OCI-LY7 (cell line): ENCODE results near the gene GRID2IP. TPM values are rescaled to one million over a fixed set of nuclear protein-coding genes. Genes with fewer than 3 reads are reported as not detected.

Source experiments
- BruUV-seq: library from RNA; stranded (reverse); fragments of 400-500 nt; replicated peaks from 2 replicates; lab custom pipeline; 2021; lab: Mats Ljungman, UMichigan
- CTCF ChIA-PET: fragments of 300-600 bp; sonication (Branson Sonifier 250); formaldehyde crosslinking; loops from one replicate; lab custom pipeline; 2022; ENCODE audit warnings: antibody characterized with exemption; ENCODE audit not compliant: unreplicated experiment; lab: Charles Lee
- POLR2A ChIA-PET: fragments of 300-600 bp; sonication (Branson Sonifier 250); formaldehyde crosslinking; loops from one replicate; lab custom pipeline; 2022; ENCODE audit warnings: antibody characterized with exemption; lab: Charles Lee
- DNase-seq: peaks from one replicate; pipeline ENCODE4 v3.0.0-alpha.2; 2015; ENCODE audit warnings: low spot score
- H2AFZ ChIP-seq: fragments of 200-600 bp; sonication (generic), shearing (Covaris generic); 2 replicates; pipeline ENCODE4 v1.6.1; 2014; ENCODE audit warnings: mild to moderate bottlenecking, antibody characterized with exemption, low read length, moderate library complexity
- H3K27ac ChIP-seq: fragments of 200-600 bp; sonication (generic); 2 replicates; pipeline ENCODE4 v1.5.1; 2014; ENCODE audit warnings: mixed run types, low read depth, mild to moderate bottlenecking, moderate library complexity, low read length, inconsistent platforms; ENCODE audit not compliant: poor library complexity, severe bottlenecking
- H3K36me3 ChIP-seq: fragments of 200-600 bp; sonication (generic); 2 replicates; pipeline ENCODE4 v1.6.1; 2014; ENCODE audit warnings: mild to moderate bottlenecking, antibody characterized with exemption, low read length, moderate library complexity, mixed read lengths; ENCODE audit not compliant: insufficient read depth
- H3K4me1 ChIP-seq: fragments of 200-600 bp; sonication (generic); 2 replicates; pipeline ENCODE4 v1.5.1; 2014; ENCODE audit warnings: mild to moderate bottlenecking, low read length; ENCODE audit not compliant: insufficient read depth, poor library complexity, severe bottlenecking
- H3K4me2 ChIP-seq: fragments of 200-600 bp; sonication (generic); 2 replicates; pipeline ENCODE4 v1.6.1; 2014; ENCODE audit warnings: mild to moderate bottlenecking, low read length
- H3K4me3 ChIP-seq: fragments of 200-600 bp; sonication (generic); 2 replicates; pipeline ENCODE4 v1.5.1; 2014; ENCODE audit warnings: mild to moderate bottlenecking, low read depth, low read length; ENCODE audit not compliant: poor library complexity, severe bottlenecking
- H3K79me2 ChIP-seq: fragments of 200-600 bp; sonication (generic); 2 replicates; pipeline ENCODE4 v1.6.1; 2016; ENCODE audit warnings: low read depth, mild to moderate bottlenecking, low read length, moderate library complexity, mixed read lengths; ENCODE audit not compliant: insufficient read depth
- H3K9me2 ChIP-seq: fragments of 200-600 bp; sonication (generic); 2 replicates; pipeline ENCODE4 v1.6.1; 2016; ENCODE audit warnings: mild to moderate bottlenecking, low read length, mixed read lengths; ENCODE audit not compliant: insufficient read depth
- H3K9me3 ChIP-seq: fragments of 200-600 bp; sonication (generic); 2 replicates; pipeline ENCODE4 v1.6.1; 2014; ENCODE audit warnings: mild to moderate bottlenecking, mixed run types, low read length, mixed read lengths
- H4K20me1 ChIP-seq: fragments of 200-600 bp; sonication (generic); 2 replicates; pipeline ENCODE4 v1.6.1; 2014; ENCODE audit warnings: mild to moderate bottlenecking, antibody characterized with exemption, low read length, moderate library complexity, mixed read lengths; ENCODE audit not compliant: insufficient read depth
- CTCF ChIP-seq: fragments of 200-600 bp; sonication (generic); conservative IDR thresholded peaks from 2 replicates; pipeline ENCODE4 v1.5.1; 2014; ENCODE audit warnings: mild to moderate bottlenecking, antibody characterized with exemption, low read length, moderate library complexity, mixed read lengths
- EZH2phosphoT487 ChIP-seq: fragments of 200-600 bp; sonication (generic); IDR thresholded peaks from 2 replicates; pipeline ENCODE4 v1.6.1; 2018; ENCODE audit warnings: low read depth, borderline replicate concordance, mild to moderate bottlenecking, mixed run types, antibody characterized with exemption, low read length, moderate library complexity, mixed read lengths
- intact Hi-C: fragments of 100-400 bp; cut with micrococcal nuclease; formaldehyde crosslinking; loops from one replicate; pipeline ENCODE4 v1.10.0; 2022; ENCODE audit not compliant: unreplicated experiment
- total RNA-seq, 2 experiments: library from RNA; depleted of rRNA in 1 of 2; stranded (reverse); fragments of >200 nt in 1 of 2; shearing (Covaris generic) in 1 of 2; gene quantifications; 2 replicates each; pipeline ENCODE4 v1.2.3, GENCODE V29; 2014 to 2022

GRID2IP gene
- total RNA-seq, 2 experiments from 2014 or later, result 0.16 to 0.32 TPM

DNA sequence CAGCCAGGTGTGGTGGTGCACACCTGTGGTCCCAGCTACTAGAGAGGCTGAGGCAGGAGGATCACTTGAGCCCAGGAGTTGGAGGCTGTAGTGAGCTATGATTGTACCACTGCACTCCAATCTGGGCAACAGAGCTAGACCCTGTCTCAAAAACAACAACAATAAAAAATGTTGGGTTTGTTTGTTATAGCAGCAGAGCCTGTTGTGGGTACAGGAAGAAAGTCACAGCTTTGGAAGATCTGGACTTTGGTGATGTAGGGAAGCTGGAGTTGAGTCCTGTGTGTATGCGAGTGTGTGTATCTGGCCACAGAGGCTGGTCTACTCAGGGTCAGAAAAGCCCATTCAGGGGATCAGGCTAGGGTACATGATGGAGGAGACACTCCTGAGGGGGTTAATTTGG, 3.9 kb downstream of the GRID2IP start:
- no peak overlapping the region for H3K4me2 ChIP-seq
- no peak overlapping the region for H2AFZ ChIP-seq
- no peaks in the 10 kb centered on the region for H4K20me1 ChIP-seq
- no peaks in the 10 kb centered on the region for H3K4me1 ChIP-seq
- no peak for DNase-seq
- BruUV-seq, result no TSS peak
- no peak overlapping the region for H3K4me3 ChIP-seq
- intact Hi-C loops, result no loop called here
- H3K27ac ChIP-seq, result no peak overlapping the region
- H3K9me2 ChIP-seq, result no peaks in the 10 kb centered on the region
- no peak for TF ChIP-seq EZH2phosphoT487
- TF ChIP-seq CTCF, result no peak
- CTCF ChIA-PET, result no interaction called here
- H3K9me3 ChIP-seq, result no peaks in the 10 kb centered on the region
- POLR2A ChIA-PET, result interaction anchor here (0.5 to 0.6 kb wide), 2 partner anchors 99 to 267 kb away, joined by 3 read pairs; no protein-coding TSS in a partner anchor
- no peaks in the 10 kb centered on the region for H3K79me2 ChIP-seq
- no peaks in the 10 kb centered on the region for H3K36me3 ChIP-seq

DNA sequence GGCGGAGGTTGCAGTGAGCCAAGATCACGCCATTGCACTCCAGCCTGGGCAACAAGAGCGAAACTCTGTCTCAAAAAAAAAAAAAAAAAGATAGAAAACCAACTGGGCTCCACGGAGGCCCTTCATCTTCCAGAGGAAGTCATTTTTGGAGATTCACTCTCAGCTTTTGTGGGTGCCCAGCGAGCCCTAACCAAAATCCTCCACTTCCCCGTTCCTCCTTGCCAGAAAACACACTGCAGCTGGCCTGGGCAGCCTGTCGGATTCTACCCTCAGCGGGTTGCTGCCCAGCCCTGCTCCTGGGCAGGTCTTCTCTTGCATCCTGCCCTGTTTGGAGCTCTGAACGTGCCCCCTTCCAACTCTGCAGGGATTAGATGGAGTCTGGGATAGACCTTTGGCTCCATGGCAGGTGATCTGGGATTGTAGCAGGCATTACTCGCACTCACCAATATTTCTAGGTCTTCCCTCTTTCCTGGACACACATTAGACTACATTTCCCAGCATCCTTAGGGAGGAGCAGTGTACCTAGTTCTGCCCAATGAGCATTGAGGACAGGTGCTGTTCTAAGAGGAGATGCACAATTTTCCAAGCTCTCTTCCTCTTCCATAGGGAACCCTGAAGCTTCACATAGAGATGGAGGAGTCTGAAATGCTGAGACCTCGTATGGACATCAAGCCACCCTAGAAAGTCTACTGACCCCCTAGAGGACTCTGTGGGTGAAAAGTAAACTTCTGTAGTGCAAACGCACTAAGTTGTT, 4.6 kb downstream of the GRID2IP start:
- no peak for DNase-seq
- H3K79me2 ChIP-seq, result no peaks in the 10 kb centered on the region
- H3K36me3 ChIP-seq, result no peaks in the 10 kb centered on the region
- intact Hi-C loops, result no loop called here
- no peaks in the 10 kb centered on the region for H3K9me2 ChIP-seq
- no peak overlapping the region for H3K27ac ChIP-seq
- ChIA-PET POLR2A (interaction anchor here (0.5 to 0.8 kb wide), 4 partner anchors 12 to 268 kb away, joined by 3 to 5 read pairs (median 4); no protein-coding TSS in a partner anchor), CTCF (no interaction called here)
- no peak overlapping the region for H2AFZ ChIP-seq
- no peaks in the 10 kb centered on the region for H3K4me1 ChIP-seq
- no peak overlapping the region for H3K4me3 ChIP-seq
- TF ChIP-seq CTCF (no peak), EZH2phosphoT487 (no peak)
- no peaks in the 10 kb centered on the region for H4K20me1 ChIP-seq
- BruUV-seq, result no TSS peak
- no peak overlapping the region for H3K4me2 ChIP-seq
- H3K9me3 ChIP-seq, result no peaks in the 10 kb centered on the region
